Measurements from ENCODE around the gene FMO4.
"Not testable (repeated sequence)": the region's sequence is repeated elsewhere in the genome, so short reads cannot be mapped to it uniquely, and the experiment has no call there.

The FMO4 gene

DNA sequence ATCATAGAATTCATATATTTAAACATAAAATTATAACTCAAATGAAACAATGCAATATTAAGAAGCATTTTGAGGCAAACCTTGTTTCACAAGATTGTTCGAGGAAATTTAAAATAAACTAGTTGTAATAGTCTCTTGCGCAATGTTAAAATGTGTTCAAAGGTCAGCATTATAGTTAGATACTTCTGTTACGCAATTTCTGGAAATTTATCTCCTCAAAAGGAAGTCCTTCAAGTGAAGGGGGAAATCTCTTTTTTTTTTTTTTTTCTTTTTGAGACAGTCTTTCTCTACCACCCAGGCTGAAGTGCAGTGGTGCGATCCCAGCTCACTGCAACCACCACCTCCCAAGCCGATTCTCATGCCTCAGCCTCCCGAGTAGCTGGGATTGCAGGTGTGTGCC is 52.1 kb downstream of the FMO4 start:
- no peak for DNase-seq (ENCODE audit: low spot score)
- in situ Hi-C loops (cut with MboI; ENCODE audit: low sequenced_read_pairs, unreplicated experiment), result no loop called here
- TF ChIP-seq, protein P1, sequence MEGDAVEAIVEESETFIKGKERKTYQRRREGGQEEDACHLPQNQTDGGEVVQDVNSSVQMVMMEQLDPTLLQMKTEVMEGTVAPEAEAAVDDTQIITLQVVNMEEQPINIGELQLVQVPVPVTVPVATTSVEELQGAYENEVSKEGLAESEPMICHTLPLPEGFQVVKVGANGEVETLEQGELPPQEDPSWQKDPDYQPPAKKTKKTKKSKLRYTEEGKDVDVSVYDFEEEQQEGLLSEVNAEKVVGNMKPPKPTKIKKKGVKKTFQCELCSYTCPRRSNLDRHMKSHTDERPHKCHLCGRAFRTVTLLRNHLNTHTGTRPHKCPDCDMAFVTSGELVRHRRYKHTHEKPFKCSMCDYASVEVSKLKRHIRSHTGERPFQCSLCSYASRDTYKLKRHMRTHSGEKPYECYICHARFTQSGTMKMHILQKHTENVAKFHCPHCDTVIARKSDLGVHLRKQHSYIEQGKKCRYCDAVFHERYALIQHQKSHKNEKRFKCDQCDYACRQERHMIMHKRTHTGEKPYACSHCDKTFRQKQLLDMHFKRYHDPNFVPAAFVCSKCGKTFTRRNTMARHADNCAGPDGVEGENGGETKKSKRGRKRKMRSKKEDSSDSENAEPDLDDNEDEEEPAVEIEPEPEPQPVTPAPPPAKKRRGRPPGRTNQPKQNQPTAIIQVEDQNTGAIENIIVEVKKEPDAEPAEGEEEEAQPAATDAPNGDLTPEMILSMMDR (IDR thresholded peaks at IDR 0.05; ENCODE audit: borderline replicate concordance, control extremely low read depth, extremely low read depth, insufficient read depth, missing control alignments), result no peak

DNA sequence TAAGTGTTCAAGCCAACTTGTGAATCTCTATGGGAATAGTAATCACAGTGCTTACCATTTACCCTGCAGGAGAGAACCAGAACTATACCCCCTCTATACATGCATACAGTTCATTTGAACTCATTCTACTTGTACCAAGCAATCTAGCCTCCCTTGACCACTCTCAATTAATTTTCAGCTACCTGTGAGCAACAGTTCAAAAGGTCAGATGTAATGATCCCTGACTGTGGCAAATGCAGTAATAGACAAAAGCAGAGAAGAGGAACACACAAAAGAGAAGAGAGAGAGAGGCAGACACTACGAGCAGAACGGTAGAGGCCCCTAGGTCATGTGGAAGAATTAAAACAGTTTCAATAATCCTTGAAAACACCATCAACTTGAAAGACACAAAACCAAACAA is 52.8 kb downstream of the FMO4 start:
- no peak for DNase-seq (ENCODE audit: low spot score)
- TF ChIP-seq, protein P1 (IDR thresholded peaks at IDR 0.05; ENCODE audit: borderline replicate concordance, control extremely low read depth, extremely low read depth, insufficient read depth, missing control alignments), result no peak
- in situ Hi-C loops (cut with MboI; ENCODE audit: low sequenced_read_pairs, unreplicated experiment), result no loop called here

DNA sequence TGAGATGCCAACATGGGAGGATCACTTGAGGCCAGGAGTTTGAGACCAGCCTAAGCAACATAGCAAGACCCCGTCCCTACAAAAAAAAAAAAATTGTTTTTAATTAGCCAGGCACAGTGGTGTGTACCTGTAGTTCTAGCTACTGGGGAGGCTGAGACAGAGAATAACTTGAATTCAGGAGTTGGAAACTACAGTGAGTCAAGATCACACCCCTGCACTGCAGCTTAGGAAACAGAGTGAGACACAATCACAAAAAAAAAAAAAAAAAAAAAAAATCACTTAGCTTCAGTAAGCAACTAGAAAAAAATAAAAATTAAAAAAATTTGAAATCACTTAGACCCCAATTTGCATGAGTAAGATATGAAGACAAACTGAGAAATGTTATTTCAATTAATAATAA is 53.5 kb downstream of the FMO4 start:
- in situ Hi-C loops (cut with MboI; ENCODE audit: low sequenced_read_pairs, unreplicated experiment), result no loop called here
- no peak for DNase-seq (ENCODE audit: low spot score)
- TF ChIP-seq, protein P1 (IDR thresholded peaks at IDR 0.05; ENCODE audit: borderline replicate concordance, control extremely low read depth, extremely low read depth, insufficient read depth, missing control alignments), result no peak

DNA sequence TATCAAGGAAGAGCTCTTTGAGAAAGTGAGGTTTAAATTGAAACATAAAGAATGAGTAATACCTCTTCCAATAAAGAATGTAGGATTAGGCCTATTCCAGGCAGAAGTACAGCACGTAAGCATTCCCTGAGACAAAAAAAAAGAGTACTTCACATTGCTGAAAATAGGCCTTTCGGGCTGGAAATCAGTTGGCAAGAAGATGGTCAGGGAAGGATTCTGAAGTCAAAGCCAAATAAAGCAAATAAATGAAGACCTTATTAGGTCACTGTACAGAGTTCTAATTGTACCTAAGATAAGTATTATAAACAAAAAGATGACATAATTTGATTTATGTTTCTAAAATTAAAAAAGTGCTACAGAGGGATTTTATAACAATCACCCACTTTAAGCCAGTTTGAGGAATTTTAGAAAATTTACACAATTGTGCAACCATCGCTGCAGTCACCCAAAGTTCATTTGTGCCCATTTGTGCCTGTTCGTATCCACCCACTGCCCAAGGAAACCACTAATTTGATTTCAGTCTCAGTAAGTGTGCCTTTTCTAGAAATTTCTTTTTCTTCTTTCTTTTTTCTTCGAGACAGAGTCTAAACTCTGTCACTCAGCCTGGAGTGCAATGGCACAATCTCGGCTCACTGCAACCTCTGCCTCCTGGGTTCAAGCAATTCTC is 58.6 kb downstream of the FMO4 start:
- TF ChIP-seq, protein P1 (IDR thresholded peaks at IDR 0.05; ENCODE audit: borderline replicate concordance, control extremely low read depth, extremely low read depth, insufficient read depth, missing control alignments), result no peak
- in situ Hi-C loops (cut with MboI; ENCODE audit: low sequenced_read_pairs, unreplicated experiment), result no loop called here
- no peak for DNase-seq (ENCODE audit: low spot score)

DNA sequence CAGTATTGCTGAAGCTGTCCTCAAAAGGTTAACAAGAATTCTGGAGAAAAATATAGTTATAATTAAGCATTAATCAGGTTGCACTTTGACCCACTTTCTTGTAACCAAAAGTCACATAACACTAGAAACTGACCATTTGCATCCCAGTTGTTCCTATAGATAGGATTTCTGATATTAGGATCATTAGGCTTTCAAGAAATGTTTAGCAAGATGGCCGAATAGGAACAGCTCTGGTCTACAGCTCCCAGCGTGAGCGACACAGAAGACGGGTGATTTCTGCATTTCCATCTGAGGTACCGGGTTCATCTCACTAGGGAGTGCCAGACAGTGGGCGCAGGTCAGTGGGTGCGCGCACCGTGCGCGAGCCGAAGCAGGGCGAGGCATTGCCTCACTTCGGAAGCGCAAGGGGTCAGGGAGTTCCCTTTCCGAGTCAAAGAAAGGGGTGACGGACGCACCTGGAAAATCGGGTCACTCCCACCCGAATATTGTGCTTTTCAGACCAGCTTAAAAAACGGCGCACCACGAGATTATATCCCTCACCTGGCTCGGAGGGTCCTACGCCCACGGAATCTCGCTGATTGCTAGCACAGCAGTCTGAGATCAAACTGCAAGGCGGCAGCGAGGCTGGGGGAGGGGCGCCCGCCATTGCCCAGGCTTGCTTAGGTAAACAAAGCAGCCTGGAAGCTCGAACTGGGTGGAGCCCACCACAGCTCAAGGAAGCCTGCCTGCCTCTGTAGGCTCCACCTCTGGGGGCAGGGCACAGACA is 59.6 kb downstream of the FMO4 start:
- DNase-seq (ENCODE audit: low spot score); in situ Hi-C loops (cut with MboI; ENCODE audit: low sequenced_read_pairs, unreplicated experiment): not testable (repeated sequence)

DNA sequence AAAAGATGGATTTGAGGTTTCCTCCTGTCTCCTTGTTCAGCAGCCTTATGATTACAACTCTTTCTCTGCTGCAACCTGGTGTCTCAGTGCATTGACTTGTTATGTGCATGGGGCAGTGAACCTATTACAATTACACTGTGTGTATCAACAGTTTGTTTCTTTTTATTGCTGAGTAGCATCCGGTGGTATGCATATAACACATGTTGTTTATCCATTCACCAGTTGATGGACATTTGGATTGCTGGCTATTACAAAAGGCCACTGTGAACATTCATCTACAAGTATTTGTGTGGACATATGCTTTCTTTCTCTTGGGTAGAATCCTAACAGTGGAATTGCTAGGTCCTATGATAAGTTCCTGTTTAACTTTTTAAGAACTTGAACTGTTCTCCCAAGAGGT is 65.9 kb downstream of the FMO4 start:
- no peak for DNase-seq (ENCODE audit: low spot score)
- TF ChIP-seq, protein P1 (IDR thresholded peaks at IDR 0.05; ENCODE audit: borderline replicate concordance, control extremely low read depth, extremely low read depth, insufficient read depth, missing control alignments), result no peak
- in situ Hi-C loops (cut with MboI; ENCODE audit: low sequenced_read_pairs, unreplicated experiment), result no loop called here

DNA sequence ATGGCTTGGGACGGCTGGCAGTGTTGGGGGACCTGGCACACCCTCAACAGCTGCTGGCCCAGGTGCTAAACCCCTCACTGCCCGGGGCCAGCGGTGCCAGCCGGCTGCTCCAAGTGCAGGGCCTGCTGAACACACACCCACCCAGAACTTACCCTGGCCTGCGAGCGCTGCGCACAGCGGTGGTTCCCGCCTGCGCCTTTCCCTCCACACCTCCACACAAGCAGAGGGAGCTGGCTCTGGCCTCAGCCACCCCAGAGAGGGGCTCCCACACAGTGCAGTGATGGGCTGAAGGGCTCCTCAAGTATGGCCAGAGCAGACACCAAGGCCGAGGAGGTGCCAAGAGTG is 67.9 kb downstream of the FMO4 start:
- TF ChIP-seq, protein P1 (IDR thresholded peaks at IDR 0.05; ENCODE audit: borderline replicate concordance, control extremely low read depth, extremely low read depth, insufficient read depth, missing control alignments), result no peak
- in situ Hi-C loops (cut with MboI; ENCODE audit: low sequenced_read_pairs, unreplicated experiment), result no loop called here
- DNase-seq (ENCODE audit: low spot score), result no peak

Measured in GM13976 (cell line).